ENCODE measurements around the gene CD209. TPM values are rescaled to one million over a fixed set of nuclear protein-coding genes. Genes with fewer than 3 reads are reported as not detected.

The CD209 gene
- total and polyA plus RNA-seq, 2 experiments from 2014 or later: 0.35 TPM; not detected in 1

DNA sequence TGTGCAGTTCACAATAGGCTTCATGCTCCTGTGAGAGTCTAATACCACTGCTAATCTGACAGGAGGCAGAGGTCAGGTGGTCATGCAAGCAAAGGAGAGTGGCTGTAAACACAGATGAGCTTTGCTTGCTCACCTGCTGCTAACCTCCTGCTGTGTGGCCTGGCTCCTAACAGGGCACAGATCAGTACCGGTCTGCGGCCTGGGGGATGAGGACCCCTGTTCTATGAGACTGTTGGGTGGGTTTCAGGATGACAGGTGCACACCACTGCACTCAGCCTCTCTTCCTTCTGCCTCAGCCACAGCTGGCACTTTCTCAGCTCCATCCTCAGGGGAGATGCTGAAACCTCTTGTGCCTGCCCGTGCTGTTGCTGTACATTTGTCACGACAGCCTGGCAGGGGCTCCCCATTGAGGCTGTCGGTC, 25.1 kb downstream of the CD209 start:
- H3K4me2 ChIP-seq: no peak overlapping the region
- no peak for TF ChIP-seq CREB1 (CRISPR knock-in tag; IDR thresholded peaks at IDR 0.05; ENCODE audit: low read depth)
- Mint-ChIP-seq H3K36me3 (ENCODE audit: low read depth) (no peaks in the 10 kb centered on the region), H3K4me1 (no peaks in the 10 kb centered on the region), H3K4me3 (no peak overlapping the region), H3K9me3 (peaks cover 2% of the 10 kb centered on the region; the same call in 1 of the 3 replicates), H3K27ac (no peak overlapping the region), H3K27me3 (ENCODE audit: insufficient read depth, low read depth, poor library complexity) (peaks cover 5% of the 10 kb centered on the region)
- no peak overlapping the region for H2AFZ ChIP-seq
- H3K79me2 ChIP-seq (replicated peaks; ENCODE audit: insufficient read depth): no peaks in the 10 kb centered on the region
- H3K27me3 ChIP-seq (ENCODE audit: insufficient read depth): peaks cover 3% of the 10 kb centered on the region; the same call in 1 of the 2 replicates
- no peaks in the 10 kb centered on the region for H3K4me1 ChIP-seq (ENCODE audit: insufficient read depth)
- H3F3A ChIP-seq (replicated peaks; ENCODE audit: low read depth): no peaks in the 10 kb centered on the region
- H4K20me1 ChIP-seq (replicated peaks; ENCODE audit: insufficient read depth): no peaks in the 10 kb centered on the region
- no peaks in the 10 kb centered on the region for H3K36me3 ChIP-seq (ENCODE audit: insufficient read depth)
- ATAC-seq (no peak), DNase-seq (ENCODE audit: low spot score) (no peak)
- no peak overlapping the region for H3K4me3 ChIP-seq
- H3K9me2 ChIP-seq (ENCODE audit: insufficient read depth): no peaks in the 10 kb centered on the region
- H3K27ac ChIP-seq (ENCODE audit: low read depth): no peak overlapping the region

DNA sequence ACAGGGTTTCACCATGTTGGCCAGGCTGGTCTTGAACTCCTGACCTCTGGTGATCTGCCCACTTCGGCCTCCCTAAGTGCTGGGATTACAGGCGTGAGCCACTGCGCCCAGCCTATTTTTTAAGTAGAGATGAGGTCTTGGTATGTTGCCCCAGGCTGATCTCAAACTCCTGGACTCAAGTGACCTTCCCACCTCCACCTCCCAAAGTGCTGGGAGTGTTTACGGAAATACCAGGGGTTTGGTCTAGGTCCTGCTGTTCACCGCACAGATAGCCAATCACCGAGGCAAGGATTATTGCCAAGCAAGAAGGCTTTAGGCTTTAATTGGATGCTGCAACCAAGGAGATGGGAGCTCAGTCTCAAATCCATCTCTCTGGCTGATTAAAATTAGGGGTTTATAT, 27.0 kb downstream of the CD209 start:
- H4K20me1 ChIP-seq (replicated peaks; ENCODE audit: insufficient read depth): no peaks in the 10 kb centered on the region
- no peak for TF ChIP-seq NANOG (IDR thresholded peaks at IDR 0.05; ENCODE audit: borderline replicate concordance)
- TF ChIP-seq EZH2 (IDR thresholded peaks at IDR 0.05; ENCODE audit: low read depth, unreplicated experiment): no peak
- no peak for TF ChIP-seq ZNF114 (CRISPR knock-in tag; IDR thresholded peaks at IDR 0.05)
- no peak for TF ChIP-seq JUNB (IDR thresholded peaks at IDR 0.05; ENCODE audit: unreplicated experiment)
- no peak for TF ChIP-seq CREB1 (CRISPR knock-in tag; IDR thresholded peaks at IDR 0.05; ENCODE audit: low read depth)
- TF ChIP-seq, protein P1, sequence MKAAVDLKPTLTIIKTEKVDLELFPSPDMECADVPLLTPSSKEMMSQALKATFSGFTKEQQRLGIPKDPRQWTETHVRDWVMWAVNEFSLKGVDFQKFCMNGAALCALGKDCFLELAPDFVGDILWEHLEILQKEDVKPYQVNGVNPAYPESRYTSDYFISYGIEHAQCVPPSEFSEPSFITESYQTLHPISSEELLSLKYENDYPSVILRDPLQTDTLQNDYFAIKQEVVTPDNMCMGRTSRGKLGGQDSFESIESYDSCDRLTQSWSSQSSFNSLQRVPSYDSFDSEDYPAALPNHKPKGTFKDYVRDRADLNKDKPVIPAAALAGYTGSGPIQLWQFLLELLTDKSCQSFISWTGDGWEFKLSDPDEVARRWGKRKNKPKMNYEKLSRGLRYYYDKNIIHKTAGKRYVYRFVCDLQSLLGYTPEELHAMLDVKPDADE (IDR thresholded peaks at IDR 0.05): no peak
- no peak for TF ChIP-seq EZH2phosphoT487 (IDR thresholded peaks at IDR 0.05; ENCODE audit: unreplicated experiment)
- TF ChIP-seq, protein P2, sequence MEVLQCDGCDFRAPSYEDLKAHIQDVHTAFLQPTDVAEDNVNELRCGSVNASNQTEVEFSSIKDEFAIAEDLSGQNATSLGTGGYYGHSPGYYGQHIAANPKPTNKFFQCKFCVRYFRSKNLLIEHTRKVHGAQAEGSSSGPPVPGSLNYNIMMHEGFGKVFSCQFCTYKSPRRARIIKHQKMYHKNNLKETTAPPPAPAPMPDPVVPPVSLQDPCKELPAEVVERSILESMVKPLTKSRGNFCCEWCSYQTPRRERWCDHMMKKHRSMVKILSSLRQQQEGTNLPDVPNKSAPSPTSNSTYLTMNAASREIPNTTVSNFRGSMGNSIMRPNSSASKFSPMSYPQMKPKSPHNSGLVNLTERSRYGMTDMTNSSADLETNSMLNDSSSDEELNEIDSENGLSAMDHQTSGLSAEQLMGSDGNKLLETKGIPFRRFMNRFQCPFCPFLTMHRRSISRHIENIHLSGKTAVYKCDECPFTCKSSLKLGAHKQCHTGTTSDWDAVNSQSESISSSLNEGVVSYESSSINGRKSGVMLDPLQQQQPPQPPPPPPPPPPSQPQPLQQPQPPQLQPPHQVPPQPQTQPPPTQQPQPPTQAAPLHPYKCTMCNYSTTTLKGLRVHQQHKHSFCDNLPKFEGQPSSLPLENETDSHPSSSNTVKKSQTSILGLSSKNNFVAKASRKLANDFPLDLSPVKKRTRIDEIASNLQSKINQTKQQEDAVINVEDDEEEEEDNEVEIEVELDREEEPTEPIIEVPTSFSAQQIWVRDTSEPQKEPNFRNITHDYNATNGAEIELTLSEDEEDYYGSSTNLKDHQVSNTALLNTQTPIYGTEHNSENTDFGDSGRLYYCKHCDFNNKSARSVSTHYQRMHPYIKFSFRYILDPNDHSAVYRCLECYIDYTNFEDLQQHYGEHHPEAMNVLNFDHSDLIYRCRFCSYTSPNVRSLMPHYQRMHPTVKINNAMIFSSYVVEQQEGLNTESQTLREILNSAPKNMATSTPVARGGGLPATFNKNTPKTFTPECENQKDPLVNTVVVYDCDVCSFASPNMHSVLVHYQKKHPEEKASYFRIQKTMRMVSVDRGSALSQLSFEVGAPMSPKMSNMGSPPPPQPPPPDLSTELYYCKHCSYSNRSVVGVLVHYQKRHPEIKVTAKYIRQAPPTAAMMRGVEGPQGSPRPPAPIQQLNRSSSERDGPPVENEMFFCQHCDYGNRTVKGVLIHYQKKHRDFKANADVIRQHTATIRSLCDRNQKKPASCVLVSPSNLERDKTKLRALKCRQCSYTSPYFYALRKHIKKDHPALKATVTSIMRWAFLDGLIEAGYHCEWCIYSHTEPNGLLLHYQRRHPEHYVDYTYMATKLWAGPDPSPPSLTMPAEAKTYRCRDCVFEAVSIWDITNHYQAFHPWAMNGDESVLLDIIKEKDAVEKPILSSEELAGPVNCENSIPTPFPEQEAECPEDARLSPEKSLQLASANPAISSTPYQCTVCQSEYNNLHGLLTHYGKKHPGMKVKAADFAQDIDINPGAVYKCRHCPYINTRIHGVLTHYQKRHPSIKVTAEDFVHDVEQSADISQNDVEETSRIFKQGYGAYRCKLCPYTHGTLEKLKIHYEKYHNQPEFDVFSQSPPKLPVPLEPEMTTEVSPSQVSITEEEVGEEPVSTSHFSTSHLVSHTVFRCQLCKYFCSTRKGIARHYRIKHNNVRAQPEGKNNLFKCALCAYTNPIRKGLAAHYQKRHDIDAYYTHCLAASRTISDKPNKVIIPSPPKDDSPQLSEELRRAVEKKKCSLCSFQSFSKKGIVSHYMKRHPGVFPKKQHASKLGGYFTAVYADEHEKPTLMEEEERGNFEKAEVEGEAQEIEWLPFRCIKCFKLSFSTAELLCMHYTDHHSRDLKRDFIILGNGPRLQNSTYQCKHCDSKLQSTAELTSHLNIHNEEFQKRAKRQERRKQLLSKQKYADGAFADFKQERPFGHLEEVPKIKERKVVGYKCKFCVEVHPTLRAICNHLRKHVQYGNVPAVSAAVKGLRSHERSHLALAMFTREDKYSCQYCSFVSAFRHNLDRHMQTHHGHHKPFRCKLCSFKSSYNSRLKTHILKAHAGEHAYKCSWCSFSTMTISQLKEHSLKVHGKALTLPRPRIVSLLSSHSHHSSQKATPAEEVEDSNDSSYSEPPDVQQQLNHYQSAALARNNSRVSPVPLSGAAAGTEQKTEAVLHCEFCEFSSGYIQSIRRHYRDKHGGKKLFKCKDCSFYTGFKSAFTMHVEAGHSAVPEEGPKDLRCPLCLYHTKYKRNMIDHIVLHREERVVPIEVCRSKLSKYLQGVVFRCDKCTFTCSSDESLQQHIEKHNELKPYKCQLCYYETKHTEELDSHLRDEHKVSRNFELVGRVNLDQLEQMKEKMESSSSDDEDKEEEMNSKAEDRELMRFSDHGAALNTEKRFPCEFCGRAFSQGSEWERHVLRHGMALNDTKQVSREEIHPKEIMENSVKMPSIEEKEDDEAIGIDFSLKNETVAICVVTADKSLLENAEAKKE (CRISPR knock-in tag; IDR thresholded peaks at IDR 0.05): no peak
- no peak for TF ChIP-seq STAT1 (IDR thresholded peaks at IDR 0.05; ENCODE audit: unreplicated experiment)
- TF ChIP-seq, protein P3, sequence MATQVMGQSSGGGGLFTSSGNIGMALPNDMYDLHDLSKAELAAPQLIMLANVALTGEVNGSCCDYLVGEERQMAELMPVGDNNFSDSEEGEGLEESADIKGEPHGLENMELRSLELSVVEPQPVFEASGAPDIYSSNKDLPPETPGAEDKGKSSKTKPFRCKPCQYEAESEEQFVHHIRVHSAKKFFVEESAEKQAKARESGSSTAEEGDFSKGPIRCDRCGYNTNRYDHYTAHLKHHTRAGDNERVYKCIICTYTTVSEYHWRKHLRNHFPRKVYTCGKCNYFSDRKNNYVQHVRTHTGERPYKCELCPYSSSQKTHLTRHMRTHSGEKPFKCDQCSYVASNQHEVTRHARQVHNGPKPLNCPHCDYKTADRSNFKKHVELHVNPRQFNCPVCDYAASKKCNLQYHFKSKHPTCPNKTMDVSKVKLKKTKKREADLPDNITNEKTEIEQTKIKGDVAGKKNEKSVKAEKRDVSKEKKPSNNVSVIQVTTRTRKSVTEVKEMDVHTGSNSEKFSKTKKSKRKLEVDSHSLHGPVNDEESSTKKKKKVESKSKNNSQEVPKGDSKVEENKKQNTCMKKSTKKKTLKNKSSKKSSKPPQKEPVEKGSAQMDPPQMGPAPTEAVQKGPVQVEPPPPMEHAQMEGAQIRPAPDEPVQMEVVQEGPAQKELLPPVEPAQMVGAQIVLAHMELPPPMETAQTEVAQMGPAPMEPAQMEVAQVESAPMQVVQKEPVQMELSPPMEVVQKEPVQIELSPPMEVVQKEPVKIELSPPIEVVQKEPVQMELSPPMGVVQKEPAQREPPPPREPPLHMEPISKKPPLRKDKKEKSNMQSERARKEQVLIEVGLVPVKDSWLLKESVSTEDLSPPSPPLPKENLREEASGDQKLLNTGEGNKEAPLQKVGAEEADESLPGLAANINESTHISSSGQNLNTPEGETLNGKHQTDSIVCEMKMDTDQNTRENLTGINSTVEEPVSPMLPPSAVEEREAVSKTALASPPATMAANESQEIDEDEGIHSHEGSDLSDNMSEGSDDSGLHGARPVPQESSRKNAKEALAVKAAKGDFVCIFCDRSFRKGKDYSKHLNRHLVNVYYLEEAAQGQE (IDR thresholded peaks at IDR 0.05; ENCODE audit: unreplicated experiment): no peak
- no peak for TF ChIP-seq POLR2AphosphoS5 (IDR thresholded peaks at IDR 0.05; ENCODE audit: low read depth)
- TF ChIP-seq ZNF331 (CRISPR knock-in tag; IDR thresholded peaks at IDR 0.05; ENCODE audit: low read depth): no peak

More for the DNA sequence above, 27.0 kb downstream of the CD209 start:
- no peak overlapping the region for H3K4me3 ChIP-seq
- H3K4me3 Mint-ChIP-seq: no peak overlapping the region
- H3K27me3 Mint-ChIP-seq (ENCODE audit: insufficient read depth, low read depth, poor library complexity): peaks cover 3% of the 10 kb centered on the region
- H3K9me3 Mint-ChIP-seq: peaks cover 2% of the 10 kb centered on the region; the same call in 1 of the 3 replicates
- H3K9me2 ChIP-seq (ENCODE audit: insufficient read depth): no peaks in the 10 kb centered on the region
- no peaks in the 10 kb centered on the region for H3K36me3 Mint-ChIP-seq (ENCODE audit: low read depth)
- no peak overlapping the region for H3K27ac Mint-ChIP-seq
- H3K4me1 ChIP-seq (ENCODE audit: insufficient read depth): no peaks in the 10 kb centered on the region
- no peak overlapping the region for H3K27ac ChIP-seq (ENCODE audit: low read depth)
- H3K4me2 ChIP-seq: no peak overlapping the region
- H3K36me3 ChIP-seq (ENCODE audit: insufficient read depth): no peaks in the 10 kb centered on the region
- H3K4me1 Mint-ChIP-seq: no peaks in the 10 kb centered on the region
- H3K27me3 ChIP-seq (ENCODE audit: insufficient read depth): no peaks in the 10 kb centered on the region
- ATAC-seq (no peak), DNase-seq (ENCODE audit: low spot score) (no peak)
- no peaks in the 10 kb centered on the region for H3F3A ChIP-seq (replicated peaks; ENCODE audit: low read depth)
- no peak overlapping the region for H2AFZ ChIP-seq
- no peaks in the 10 kb centered on the region for H3K79me2 ChIP-seq (replicated peaks; ENCODE audit: insufficient read depth)

All from GM23338 (cell line).